ENCODE measurements around the gene QRICH2.
"Not testable (repeated sequence)": the region's sequence is repeated elsewhere in the genome, so short reads cannot be mapped to it uniquely, and the experiment has no call there.

Gene QRICH2

DNA sequence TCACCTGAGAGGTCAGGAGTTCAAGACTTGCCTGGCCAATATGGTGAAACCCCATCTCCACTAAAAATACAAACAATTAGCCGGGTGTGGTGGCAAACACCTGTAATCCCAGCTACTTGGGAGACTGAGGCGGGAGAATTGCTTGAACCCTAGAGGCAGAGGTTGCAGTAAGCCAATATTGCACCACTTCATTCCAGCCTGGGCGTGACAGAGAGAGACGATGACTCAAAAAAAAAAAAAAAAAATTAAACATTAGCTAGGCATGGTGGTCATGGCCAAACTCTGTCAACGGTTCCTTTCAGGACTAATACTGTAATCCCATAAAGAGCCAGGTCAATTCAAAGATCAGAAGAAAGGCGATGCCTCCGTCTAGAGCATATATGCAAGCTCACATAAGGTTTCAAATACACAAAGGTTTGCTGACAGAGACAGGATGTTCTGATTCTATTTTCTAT lies 70.2 kb downstream of the QRICH2 start:
- TF ChIP-seq, protein P1, sequence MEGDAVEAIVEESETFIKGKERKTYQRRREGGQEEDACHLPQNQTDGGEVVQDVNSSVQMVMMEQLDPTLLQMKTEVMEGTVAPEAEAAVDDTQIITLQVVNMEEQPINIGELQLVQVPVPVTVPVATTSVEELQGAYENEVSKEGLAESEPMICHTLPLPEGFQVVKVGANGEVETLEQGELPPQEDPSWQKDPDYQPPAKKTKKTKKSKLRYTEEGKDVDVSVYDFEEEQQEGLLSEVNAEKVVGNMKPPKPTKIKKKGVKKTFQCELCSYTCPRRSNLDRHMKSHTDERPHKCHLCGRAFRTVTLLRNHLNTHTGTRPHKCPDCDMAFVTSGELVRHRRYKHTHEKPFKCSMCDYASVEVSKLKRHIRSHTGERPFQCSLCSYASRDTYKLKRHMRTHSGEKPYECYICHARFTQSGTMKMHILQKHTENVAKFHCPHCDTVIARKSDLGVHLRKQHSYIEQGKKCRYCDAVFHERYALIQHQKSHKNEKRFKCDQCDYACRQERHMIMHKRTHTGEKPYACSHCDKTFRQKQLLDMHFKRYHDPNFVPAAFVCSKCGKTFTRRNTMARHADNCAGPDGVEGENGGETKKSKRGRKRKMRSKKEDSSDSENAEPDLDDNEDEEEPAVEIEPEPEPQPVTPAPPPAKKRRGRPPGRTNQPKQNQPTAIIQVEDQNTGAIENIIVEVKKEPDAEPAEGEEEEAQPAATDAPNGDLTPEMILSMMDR (IDR thresholded peaks at IDR 0.05; ENCODE audit: low read depth, low read length), result no peak
- DNase-seq (ENCODE audit: extremely low read depth, low read depth), result no peak

DNA sequence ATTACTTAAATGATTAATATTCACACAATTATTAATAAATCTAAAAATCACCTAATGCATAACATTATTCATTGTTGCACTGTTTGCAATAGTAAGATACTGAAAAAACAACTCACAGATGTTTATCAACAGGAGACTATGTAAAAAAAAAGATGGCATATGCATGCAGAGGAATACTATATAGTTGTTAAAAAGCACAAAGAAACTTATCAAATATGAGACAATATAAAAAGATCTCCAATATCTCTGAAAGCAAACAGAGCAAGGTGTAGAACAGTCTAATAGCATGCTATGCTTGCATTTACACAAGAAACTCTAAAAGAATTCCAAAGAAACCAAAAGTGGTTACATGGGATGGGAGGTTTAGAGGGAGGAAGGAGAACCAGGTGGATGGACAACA lies 71.5 kb downstream of the QRICH2 start:
- no peak for DNase-seq (ENCODE audit: extremely low read depth, low read depth)
- TF ChIP-seq, protein P1 (IDR thresholded peaks at IDR 0.05; ENCODE audit: low read depth, low read length), result no peak

DNA sequence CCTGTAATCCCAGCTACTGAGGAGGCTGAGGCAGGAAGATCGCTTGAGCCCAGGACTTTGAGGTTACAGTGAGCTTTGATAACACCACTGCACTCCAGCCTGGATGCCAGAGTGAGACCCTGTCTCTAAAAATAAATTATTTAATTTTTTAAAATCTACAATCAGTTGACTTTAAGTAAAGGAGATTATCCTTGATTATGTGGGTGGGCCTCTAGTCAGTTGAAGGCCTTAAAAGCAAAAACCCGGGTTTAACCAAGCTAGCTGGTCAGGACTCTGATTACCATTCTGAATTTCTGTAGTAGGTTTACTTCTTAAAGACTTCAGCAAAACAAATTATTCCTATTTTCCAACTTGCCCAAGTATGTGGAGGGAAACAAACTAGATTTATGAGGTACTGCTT lies 72.2 kb downstream of the QRICH2 start:
- DNase-seq (ENCODE audit: extremely low read depth, low read depth), result no peak
- TF ChIP-seq, protein P1 (IDR thresholded peaks at IDR 0.05; ENCODE audit: low read depth, low read length), result no peak

DNA sequence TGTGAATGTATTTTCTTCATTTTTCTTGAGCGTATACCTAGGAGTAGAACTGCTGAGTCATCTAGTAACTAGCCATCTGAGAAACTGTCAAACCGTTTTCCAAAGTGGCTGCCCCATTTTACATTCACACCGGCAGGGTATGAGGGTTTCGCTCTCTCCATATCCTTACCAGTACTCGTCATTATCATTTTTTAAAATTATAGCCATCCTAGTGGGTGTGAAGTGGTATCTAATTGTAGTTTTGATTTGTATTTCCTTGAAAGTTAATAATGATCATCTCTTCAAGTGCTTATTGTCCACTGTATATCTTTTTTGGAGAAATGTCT lies 73.8 kb downstream of the QRICH2 start:
- TF ChIP-seq, protein P1 (IDR thresholded peaks at IDR 0.05; ENCODE audit: low read depth, low read length), result no peak

DNA sequence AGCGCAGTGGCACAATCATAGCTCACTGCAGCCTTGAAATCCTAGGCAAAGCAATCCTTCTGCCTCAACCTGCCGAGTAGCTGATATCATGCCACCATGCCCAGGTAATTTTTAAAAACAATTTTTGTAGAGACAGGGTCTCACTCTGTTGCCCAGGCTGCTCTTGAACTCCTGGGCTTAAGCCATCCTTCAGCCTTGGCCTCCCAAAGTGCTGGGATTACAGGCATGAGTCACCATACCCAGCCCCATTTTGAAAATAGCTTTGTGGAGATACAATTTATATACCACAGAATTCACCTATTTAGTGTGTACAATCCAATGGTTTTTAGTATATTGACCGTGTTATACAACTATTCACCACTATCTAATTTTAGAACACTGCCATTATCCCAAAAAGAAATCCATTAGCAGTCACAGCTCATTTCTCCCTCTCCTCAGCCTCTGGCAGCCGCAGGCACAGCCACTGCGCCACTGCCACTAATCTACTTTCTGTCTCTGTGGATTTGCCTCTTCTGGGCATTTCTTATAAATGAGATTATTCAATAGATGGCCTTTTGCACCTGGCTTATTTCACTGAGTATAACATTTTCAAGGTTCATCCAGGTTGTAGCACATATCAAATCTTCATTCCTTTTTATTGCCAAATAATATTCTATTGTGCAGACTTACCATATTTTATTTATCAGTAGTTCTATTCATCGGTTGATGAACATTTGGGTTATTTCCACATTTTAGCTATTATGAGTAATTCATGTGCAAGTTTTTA lies 74.3 kb downstream of the QRICH2 start:
- TF ChIP-seq, protein P1 (IDR thresholded peaks at IDR 0.05; ENCODE audit: low read depth, low read length), result no peak
- no peak for DNase-seq (ENCODE audit: extremely low read depth, low read depth)

More for the DNA sequence above, 73.8 kb downstream of the QRICH2 start:
- no peak for DNase-seq (ENCODE audit: extremely low read depth, low read depth)

DNA sequence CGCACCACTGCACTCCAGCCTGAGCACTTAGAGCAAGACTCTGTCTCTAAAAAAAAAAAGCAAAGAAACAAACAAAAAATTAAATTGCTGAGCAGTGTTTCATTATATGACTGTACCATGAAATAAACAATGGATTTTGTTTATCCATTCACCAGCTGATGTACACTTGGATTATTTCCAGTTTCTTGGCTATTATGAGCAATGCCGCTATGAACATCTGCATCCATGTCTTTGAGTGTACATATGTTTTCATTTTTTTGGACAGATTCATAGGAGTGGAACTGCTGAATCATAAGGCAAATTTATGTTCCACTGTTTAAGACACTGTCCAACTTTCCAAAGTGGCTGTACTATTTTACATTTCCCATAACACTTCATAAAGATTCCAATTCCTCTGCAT lies 75.7 kb downstream of the QRICH2 start:
- TF ChIP-seq, protein P1 (IDR thresholded peaks at IDR 0.05; ENCODE audit: low read depth, low read length), result no peak
- DNase-seq (ENCODE audit: extremely low read depth, low read depth), result peak; percentile 81

DNA sequence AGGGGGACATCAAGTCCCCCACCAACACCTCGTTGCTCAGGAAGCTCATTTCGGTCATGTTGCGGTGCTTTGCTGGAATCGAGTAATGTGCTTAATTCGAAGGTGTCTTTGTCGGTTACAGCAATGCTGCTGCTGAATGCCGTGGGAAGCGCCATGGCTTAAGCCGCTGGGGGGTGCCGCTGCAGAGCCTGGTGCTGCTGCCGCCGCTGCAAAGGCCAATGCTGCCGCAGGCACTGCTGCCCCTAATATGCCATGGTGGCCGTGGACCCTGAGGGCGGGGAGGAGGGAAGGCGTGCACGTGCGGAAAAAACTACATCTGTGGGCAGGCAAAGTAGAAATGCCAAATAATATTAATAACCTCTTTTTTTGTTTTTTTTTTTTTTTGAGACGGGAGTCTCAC lies 81.3 kb downstream of the QRICH2 start:
- not testable (repeated sequence) for DNase-seq (ENCODE audit: extremely low read depth, low read depth)

DNA sequence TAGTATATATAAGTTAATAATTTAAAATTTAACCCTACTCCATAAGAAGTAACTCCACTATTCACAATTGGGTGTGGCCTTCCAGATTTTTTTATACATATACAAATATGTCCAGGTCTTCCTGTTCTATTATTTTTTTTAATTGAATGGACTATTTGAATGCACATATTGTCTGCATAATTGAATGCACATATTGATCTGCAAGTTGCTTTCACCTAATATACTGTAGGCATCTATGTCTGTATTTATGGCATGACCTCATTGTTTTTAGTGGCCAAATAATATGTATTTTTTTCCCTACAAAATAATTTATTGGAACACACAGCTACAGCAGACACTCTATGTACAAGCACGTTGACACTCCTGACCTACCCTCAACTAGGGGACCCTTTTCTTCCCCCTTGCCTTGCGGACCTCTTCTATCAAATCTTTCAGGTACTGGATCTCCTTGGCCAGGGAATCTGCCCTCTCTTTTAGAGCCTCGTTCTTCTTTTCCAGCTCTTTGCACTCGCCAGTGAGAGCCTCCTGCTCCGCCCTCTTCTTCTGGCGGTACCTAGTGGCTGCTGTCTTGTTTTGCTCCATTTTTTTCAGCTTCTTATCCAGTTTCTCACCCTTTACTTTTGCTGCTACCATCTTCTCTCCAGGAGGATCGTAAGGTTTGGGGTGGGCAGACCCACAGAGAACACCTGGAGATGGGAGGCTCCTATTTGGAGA lies 82.5 kb downstream of the QRICH2 start:
- DNase-seq (ENCODE audit: extremely low read depth, low read depth), result not testable (repeated sequence)

Data from AG09319 (cell line).